Activated T-cell treated with anti-CD3 and anti-CD28 coated beads, Interleukin-2, amount 50 U/mL, for 4 hours (primary cell): ENCODE results near the gene OR2C3. TPM values are rescaled to one million over a fixed set of nuclear protein-coding genes. Genes with fewer than 3 reads are reported as not detected.
"Not testable (repeated sequence)": the region's sequence is repeated elsewhere in the genome, so short reads cannot be mapped to it uniquely, and the experiment has no call there.

ENCODE experiments used
- ATAC-seq, 2 donors: fragments of 200-7000 bp; cut with Tn5 transposase; one replicate each; pipeline ENCODE4 v1.10.0; 2021
- DNase-seq: peaks from one replicate; pipeline ENCODE4 v3.0.0-alpha.2; 2020
- H3K27me3 Mint-ChIP-seq: one replicate; pipeline ENCODE4 v1.8.0; 2021; ENCODE audit warnings: low read depth, mixed read lengths
- H3K36me3 Mint-ChIP-seq: one replicate; pipeline ENCODE4 v1.8.0; 2022; ENCODE audit warnings: mixed read lengths; ENCODE audit not compliant: insufficient read depth
- H3K4me1 Mint-ChIP-seq: one replicate; pipeline ENCODE4 v1.8.0; 2021; ENCODE audit warnings: low read depth, mixed read lengths
- H3K4me3 Mint-ChIP-seq: one replicate; pipeline ENCODE4 v1.8.0; 2021; ENCODE audit warnings: mild to moderate bottlenecking, moderate library complexity, mixed read lengths
- H3K9me3 Mint-ChIP-seq: one replicate; pipeline ENCODE4 v1.8.0; 2021; ENCODE audit warnings: mixed read lengths
- total RNA-seq, 3 donors: library from RNA; stranded (reverse); gene quantifications; one replicate each; pipeline ENCODE4 v1.2.1, GENCODE V29; 2021

Gene OR2C3
- total RNA-seq, 3 donors from 2014 or later: not detected

DNA sequence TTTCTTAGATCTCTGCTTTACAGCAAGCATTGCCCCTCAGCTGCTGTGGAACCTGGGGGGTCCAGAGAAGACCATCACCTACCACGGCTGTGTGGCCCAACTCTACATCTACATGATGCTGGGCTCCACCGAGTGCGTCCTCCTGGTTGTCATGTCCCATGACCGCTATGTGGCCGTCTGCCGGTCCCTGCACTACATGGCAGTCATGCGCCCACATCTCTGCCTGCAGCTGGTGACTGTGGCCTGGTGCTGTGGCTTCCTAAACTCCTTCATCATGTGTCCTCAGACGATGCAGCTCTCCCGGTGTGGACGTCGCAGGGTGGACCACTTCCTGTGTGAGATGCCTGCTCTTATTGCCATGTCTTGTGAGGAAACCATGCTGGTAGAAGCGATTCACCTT, 44.9 kb downstream of the OR2C3 start:
- DNase-seq (no peak), ATAC-seq (no peak)
- H3K27me3 Mint-ChIP-seq: peaks cover 17% of the 10 kb centered on the region
- no peaks in the 10 kb centered on the region for H3K9me3 Mint-ChIP-seq
- no peak overlapping the region for H3K4me3 Mint-ChIP-seq
- no peaks in the 10 kb centered on the region for H3K4me1 Mint-ChIP-seq
- no peaks in the 10 kb centered on the region for H3K36me3 Mint-ChIP-seq

DNA sequence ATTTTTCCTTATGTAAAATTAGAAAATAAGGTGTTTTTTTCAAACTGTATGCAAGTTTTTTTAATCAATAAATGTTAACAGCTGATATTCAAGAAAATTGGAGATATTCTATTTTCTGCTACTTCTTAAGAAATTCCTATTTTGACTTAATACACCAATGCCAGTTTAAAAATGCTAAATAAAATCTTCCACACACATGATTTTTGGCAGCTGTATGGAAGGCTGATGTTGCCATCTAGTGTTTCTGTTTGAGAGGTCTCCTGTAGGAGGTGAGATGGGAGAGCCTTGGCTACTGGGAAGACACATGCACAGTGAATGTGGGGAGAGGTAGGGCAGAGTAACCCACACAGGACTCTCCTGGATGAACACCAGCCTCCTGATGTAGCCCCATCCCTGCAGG, 49.2 kb downstream of the OR2C3 start:
- H3K36me3 Mint-ChIP-seq: no peaks in the 10 kb centered on the region
- H3K4me1 Mint-ChIP-seq: no peaks in the 10 kb centered on the region
- ATAC-seq (peak; percentile 59 to 74), DNase-seq (peak; percentile 8)
- H3K4me3 Mint-ChIP-seq: no peak overlapping the region
- no peaks in the 10 kb centered on the region for H3K9me3 Mint-ChIP-seq
- peaks cover 7% of the 10 kb centered on the region for H3K27me3 Mint-ChIP-seq

DNA sequence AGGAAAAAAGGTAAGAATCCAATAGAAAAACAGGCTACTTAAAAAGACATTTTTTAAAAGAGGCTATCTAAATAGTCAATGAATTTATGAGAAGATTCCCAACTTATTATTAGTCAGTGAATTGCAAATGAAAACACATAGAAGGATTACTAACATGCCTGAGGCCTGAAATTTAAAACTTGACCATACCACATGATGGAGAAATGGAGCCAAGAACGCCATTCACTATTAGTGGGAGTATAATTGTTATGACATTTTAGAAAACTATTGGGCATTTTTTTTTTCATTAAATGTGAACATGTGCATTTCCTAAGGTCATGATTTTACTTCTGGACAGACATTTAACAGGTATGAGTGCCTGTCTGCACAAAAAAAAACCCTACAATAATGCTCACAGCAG, 53.5 kb downstream of the OR2C3 start:
- no peak overlapping the region for H3K4me3 Mint-ChIP-seq
- no peaks in the 10 kb centered on the region for H3K36me3 Mint-ChIP-seq
- H3K4me1 Mint-ChIP-seq: no peaks in the 10 kb centered on the region
- H3K9me3 Mint-ChIP-seq: no peaks in the 10 kb centered on the region
- ATAC-seq (no peak), DNase-seq (no peak)
- no peaks in the 10 kb centered on the region for H3K27me3 Mint-ChIP-seq

DNA sequence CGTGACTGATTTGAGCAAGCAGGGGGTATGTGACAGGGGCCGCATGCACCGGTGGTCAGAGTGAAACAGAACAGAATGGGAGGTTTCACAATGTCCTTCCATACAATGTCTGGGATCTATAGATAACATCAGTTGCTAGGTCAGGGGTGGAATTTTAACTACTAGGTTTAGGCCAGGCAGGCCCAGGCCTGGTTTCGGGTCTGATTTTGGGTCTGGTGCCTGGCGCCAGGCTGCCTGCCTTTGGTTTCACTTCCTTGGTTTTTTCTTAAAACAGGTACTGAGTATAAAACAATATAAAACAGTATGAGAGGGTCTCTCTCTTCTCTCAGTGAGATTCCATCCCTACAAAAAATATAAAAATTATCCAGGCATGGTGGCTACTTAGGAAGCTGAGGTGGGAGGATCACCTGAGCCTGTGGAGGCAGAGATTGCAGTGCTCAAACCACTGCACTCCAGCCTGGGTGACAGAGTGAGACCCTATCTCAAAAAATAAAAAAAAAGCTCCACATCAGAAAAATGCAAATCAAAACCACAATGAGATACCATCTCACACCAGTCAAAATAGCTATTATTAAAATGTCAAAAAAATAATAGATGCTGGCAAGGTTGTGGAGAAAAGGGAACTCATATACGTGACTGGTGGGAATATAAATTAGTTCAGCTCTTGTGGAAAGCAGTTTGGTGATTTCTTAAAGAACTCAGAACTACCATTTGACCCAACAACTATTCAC, 59.7 kb downstream of the OR2C3 start:
- DNase-seq, H3K4me1 Mint-ChIP-seq, H3K36me3 Mint-ChIP-seq, H3K27me3 Mint-ChIP-seq, H3K9me3 Mint-ChIP-seq, ATAC-seq, H3K4me3 Mint-ChIP-seq: not testable (repeated sequence)

DNA sequence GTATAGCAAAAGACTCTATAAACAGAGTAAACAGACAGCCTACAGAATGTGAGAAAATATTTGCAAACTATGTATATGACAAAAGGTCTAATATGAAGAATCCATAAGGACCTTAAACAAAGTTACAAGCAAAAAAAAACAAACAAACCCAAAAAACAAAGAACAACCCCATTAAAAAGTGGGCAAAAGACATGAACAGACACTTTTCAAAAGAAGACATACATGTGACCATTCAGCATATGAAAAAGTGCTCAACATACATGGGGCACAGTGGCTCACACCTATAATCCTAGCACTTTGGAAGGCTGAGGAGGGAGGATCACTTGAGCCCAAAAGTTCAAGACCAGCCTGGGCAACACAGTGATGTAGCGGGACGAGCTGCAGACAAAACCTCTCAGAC, 60.4 kb downstream of the OR2C3 start:
- Mint-ChIP-seq H3K4me1 (no peaks in the 10 kb centered on the region), H3K9me3 (peaks cover 4% of the 10 kb centered on the region), H3K4me3 (no peak overlapping the region), H3K27me3 (no peaks in the 10 kb centered on the region), H3K36me3 (no peaks in the 10 kb centered on the region)
- ATAC-seq (no peak), DNase-seq (no peak)

Other genes starting within 250 kb of the OR2C3 start
- gene ZNF496, start 204.6 kb downstream of the OR2C3 start, total RNA-seq: 10 to 100 TPM; 12.9 to 19.8 (median 17.6) TPM
- 1 to 10 TPM; 4.1 to 5.4 (median 4.2) TPM for gene NLRP3, start 120.3 kb downstream of the OR2C3 start, total RNA-seq
- gene OR2B11, start 78.3 kb downstream of the OR2C3 start, total RNA-seq: not detected
- gene GCSAML, start 12.7 kb upstream of the OR2C3 start, total RNA-seq: 1 to 10 TPM in 1 of 3 donors, under 1 TPM in 2; 0.05 to 2.4 (median 0.37) TPM
- not detected for gene OR2G2, start 51.9 kb upstream of the OR2C3 start, total RNA-seq
- not detected for gene OR2G3, start 69.1 kb upstream of the OR2C3 start, total RNA-seq
- not detected for gene OR13G1, start 143.3 kb upstream of the OR2C3 start, total RNA-seq
- gene OR6F1, start 180.2 kb upstream of the OR2C3 start, total RNA-seq: not detected
- gene OR14K1, start 202.2 kb upstream of the OR2C3 start, total RNA-seq: not detected
- gene OR14A2, start 211.7 kb upstream of the OR2C3 start, total RNA-seq: not detected
- gene OR1C1, start 224.1 kb upstream of the OR2C3 start, total RNA-seq: not detected